Fibroblast of skin of right biceps (primary cell): ENCODE measurements around the gene ARL6IP4.

Source experiments
- DNase-seq: peaks from one replicate; pipeline ENCODE4 v3.0.0-alpha.2; 2013

The ARL6IP4 gene

DNA sequence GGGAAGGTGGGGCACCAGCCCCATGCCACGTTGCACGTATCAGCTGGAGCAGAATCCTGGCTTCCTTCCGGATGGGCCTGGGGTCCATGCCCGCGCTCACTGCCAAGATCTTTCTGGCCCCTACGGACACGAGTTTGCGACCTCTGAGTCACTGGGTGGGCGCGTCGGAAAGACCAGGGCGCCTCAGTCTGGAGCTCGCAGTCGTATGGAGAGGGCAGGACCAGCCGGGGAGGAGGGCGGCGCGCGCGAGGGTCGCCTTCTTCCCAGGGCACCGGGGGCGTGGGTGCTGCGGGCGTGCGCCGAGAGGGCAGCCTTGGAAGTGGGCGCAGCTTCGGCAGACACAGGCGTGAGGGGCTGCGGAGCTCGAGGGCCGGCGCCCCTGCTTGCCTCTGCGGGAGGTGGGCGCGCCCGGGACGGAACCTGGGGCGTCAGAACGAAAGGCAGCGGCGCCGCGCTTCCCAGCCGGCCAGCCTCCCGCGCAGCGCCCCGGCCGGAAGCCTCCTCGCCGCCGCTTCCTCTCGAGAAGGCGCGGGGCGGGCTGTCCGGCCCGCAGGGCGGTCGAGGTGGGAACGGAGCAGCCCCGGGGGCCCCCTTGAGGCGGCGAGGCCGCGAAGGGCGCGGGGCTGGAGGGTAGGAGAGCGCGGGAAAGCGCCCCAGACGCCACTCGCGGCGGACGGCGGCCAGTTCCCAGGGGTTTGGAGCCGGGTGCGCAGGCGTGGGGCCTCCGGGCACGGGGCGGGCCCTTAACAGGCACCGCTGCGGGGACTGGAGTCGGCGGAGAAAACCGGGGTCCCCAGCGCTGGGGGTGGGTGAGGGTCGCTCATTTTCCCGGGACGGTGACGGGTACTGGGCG, at the start of gene ARL6IP4:
TSS of gene ARL6IP4 (plus strand) at position 499 of the 853 bp plus-strand sequence. CDS start 459 bp downstream, outside the sequence.
- DNase-seq = peak; percentile 71

DNA sequence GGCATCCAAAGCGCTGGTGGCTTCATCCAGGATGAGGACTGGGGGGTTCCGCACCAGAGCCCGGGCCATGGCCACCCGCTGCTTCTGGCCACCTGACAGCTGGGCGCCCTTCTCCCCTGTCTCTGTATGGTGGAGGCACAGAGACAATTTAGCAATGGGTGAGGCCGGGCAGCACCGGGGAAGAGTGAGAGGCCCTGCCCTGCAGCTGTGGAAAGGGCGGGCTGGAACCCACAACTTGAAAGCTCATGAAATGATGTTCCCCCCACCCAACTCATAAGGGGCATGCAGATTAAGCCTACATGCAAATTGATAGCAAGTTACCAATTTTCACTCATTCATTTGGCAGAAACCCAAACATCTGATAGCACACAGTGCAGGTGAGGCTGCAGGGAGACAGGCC, 48.3 kb upstream of the ARL6IP4 start:
- DNase-seq = no peak

DNA sequence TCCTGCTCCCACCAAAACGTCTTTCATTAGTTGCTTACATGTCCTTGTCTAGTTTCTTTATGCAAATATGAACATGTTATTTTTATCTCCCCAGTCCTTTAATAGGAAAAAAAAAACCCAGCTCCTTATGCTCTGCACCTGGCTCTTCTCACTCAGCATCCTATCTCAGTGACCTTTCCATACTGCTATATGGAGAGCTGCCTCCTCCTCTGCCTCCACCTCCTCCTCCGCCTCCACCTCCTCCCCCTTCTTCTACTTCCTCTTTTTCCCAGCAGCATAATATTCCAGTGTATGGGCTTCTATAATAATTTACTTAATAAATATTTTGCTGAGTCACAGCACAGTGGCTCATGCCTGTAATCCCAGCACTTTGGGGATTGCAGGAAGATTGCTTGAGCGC, 45.8 kb upstream of the ARL6IP4 start:
- no peak for DNase-seq

DNA sequence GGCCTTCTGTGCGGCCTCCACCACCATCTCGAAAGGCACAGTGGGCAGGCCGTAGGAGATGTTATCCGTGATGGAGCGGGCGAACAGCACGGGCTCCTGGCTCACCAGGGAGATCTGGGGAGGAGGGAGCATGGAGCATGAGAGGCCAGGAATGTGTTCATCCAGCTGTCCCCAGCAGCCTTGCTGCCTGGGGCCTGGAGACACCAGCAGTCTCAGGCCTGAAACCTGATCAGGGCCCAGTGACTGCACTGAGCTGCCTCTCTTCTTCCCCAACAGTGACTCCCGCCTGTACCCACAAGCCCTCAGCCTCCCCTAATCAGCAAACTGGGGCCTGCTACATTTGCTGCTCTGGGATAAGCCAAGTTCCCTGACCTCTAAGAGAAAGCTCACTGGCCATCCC, 45.2 kb upstream of the ARL6IP4 start:
- DNase-seq = no peak

DNA sequence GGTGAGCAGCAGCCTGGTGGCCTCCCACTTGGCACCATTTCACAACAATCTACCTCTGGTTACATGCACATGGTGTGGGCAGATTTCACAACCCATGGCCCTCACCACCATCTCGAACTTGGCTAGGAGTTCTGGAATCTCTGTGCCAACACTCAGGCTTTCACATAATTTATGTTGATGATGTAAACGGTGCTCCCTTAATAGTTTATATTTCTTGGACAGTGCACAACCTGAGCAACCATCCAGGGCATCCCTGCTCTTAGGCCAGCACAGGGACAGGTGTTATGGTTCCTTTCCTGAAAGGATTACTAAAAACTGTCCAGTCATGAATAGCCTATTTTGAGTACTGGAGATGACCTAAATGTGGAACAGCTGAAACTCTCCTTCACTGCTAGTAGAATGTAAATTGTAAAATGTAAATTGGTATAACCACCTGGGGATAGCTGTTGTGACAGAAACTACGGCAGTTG, 42.8 kb upstream of the ARL6IP4 start:
- no peak for DNase-seq

DNA sequence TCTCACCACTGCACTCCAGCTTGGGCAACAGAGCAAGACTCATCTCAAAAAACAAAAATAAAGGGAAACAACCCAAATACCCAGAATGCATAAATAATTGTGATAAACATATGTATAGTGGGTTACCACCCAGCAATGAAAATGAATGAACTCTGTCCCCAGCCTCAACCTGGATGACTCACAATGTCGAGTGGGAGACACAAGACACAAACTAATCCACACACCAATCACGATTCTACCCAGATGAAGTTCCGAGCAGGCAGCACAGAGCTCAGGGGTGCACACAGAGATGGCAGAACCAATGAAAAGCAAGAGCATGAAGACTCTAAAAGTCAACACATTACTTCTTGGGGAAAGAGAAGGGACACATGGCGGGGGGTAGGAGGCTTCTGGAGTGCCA, 41.4 kb upstream of the ARL6IP4 start:
- DNase-seq = no peak

DNA sequence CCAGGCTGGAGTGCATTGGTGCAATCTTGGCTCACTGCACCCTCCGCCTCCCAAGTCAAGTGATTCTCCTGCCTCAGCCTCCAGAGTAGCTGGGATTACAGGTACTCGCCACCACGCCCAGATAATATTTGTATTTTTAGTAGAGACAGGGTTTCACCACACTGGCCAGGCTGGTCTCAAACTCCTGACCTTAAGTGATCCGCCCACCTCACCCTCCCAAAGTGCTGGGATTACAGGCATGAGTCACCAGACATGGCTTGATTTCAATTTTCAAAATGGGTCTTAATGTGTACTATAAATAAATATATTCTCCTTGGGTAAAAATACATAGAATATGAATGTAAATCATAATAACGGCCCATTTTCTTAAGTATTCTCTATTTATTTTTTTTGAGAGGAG, 39.1 kb upstream of the ARL6IP4 start:
- DNase-seq = peak; percentile 48

DNA sequence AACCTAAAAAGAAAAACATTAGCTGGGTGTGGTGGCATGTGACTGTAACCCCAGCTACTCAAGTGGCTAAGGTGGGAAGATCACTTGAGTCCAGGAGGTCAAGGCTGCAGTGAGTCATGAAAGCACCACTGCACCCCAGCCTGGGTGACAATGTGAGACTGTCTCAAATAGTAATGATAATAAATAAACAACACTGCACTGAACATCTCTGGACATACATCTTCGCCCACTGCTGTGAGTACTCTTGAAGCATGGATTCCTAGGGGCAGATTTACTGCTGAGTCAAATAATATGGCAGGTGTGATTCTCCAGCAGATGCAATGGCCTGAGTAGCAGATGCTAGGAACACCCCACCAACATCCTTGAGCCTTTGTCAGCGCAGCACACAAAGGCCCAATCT, 37.8 kb upstream of the ARL6IP4 start:
- DNase-seq = no peak

DNA sequence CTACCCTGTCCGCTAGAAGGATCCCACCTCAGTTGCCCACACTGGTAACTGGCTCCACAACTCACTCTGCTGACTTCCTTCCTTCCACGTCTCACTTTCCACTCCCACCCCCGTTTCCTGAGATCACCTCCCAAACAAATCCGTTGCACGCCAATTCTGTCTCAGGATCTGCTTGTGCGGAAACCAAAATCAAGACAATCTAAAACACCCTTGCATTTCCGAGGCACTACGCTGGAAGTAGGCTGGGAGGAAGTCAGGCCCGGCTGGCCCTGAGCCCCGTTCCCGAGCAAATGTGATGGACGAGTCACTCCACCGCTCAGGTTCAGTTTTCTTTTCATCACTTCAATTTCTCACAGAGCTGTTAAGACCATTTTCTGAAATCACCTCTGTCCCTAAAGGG, 37.3 kb upstream of the ARL6IP4 start:
- peak; percentile 27 for DNase-seq

DNA sequence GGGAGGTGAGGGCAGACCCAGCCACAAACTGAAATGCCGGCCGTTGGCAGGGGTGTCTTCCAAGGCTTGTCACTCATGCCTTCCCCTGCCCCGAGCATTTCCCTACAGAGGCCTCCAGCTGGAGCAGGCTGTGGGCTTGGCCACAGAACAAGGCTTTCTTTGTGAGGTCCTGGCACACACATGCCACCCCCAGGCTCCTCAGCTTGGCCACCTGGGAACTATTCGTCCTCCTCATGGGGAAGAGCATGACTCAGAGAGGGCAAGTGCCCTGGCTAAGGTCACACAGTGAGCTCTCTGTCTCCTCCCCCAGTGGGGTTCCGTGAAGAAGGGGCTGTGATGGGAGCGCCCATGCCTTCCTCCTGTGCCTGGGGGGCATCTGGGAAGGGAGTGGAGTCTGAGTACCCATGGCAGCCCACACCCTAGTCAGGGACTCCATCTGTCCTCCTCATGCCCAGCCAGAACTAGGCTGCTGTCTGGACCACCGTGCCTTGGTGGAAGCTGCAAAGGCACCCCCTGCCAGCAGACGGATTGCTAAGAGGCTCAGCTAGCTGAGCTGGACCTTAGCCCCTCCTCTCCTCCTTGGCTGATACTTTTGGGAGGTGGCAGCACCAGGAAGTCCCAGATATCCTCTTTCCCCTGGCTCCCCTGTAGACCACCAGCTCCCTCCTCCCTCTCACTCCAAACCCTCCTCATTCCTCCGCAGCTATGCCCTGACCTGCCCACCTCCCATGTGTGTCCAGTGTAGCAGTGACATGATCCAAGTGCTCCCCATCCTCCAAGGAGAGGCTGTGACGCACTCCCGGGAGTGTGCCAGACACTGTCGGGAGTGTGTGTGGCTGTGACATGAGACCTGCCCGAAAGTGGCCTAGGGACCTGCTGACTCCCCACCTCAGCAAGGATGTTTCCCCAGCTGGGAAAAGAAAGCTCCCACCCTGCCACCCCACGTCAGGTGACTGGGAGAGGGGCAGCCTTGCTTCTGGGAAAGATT, 35.6 kb upstream of the ARL6IP4 start:
- no peak for DNase-seq

DNA sequence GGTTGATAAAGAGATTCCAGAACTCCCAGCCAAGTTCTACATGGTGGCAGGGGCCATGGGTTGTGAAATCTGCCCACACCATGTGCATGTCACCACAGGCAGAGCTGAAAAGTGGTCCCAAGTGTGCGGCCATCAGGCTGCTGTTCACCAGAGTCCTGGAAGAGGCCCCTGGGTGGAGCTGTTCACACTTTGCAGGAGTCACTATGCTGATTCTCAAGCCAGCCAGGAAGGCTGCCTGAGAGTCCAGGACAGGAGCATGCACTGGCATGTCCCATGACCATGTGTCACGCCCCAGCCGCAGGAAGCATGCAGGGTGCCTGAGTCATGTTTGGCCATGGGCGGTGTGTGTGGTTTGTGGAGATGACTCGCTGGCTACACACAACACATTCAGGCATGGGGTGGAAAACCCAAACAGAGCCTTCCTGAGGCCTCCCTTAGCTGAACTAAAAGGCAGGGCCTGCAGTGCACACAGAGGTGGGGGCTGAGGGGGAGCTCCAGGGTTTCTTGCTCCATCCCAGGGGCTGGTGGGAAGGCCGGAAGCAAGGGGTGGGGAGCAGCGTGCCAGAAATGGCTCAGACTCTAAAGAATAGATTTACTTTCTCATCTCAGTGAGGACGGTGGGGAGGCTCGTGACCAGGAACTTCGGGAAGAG, 33.7 kb upstream of the ARL6IP4 start:
- peak; percentile 99 for DNase-seq

DNA sequence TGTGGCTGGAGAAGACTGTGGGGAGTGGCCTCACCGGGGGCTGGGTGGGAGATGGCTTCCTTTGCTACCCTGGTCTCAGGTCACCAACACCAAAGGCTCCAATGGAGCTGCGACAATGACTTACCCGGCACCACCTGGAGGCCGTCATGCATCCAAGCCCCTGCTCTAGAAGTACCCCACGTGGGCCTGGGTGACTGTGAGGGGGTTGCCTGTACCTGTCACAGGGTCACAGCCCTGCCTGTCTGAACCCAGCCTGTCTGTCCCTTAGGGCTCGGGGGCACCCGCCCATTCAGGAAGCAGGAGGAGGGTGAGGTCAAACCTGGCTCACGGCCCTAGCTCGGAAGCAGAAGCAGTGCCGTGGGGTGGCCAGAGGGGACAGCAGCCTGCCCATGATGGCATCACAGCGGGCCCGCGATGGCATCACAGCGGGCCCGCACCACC, 33.1 kb upstream of the ARL6IP4 start:
- DNase-seq = no peak

DNA sequence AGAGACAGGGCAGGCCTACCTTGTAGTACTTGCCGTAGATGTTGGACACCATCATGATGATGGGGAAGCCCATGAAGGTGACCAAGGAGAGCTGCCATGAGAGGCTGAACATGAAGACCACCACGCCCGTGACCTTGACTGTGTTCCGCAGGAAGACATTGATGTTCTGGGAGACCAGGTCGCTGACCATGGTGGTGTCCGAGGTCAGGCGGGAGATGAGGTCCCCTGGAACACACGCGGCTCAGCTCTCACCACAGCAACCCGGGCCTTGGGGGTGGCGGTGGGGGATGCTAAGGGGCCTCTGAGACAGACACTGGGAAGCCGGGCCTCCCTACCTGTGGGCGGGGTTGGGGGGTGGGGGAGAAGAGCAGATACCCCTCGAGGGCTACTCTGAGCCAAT, 31.9 kb upstream of the ARL6IP4 start:
- DNase-seq = no peak

DNA sequence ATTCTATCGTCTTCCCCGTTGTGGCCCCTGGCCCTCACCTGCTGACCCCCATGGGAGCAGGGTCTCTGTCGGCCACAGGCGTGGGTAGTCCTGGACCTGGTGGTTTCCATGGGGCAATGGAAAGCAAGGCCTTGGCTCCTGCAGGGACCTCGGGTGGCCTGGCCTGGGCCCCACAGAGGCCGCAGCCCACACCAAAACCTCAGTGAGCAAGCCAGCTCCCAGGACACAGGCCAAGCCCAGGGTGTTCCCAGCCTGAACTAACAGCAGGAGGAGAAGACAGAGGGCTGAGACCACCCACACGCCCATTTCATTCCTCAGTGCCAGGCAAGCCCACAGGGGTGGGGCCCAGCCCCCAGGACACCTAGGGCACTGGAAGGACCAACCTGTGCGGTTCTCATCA, 31.1 kb upstream of the ARL6IP4 start:
- DNase-seq = no peak

DNA sequence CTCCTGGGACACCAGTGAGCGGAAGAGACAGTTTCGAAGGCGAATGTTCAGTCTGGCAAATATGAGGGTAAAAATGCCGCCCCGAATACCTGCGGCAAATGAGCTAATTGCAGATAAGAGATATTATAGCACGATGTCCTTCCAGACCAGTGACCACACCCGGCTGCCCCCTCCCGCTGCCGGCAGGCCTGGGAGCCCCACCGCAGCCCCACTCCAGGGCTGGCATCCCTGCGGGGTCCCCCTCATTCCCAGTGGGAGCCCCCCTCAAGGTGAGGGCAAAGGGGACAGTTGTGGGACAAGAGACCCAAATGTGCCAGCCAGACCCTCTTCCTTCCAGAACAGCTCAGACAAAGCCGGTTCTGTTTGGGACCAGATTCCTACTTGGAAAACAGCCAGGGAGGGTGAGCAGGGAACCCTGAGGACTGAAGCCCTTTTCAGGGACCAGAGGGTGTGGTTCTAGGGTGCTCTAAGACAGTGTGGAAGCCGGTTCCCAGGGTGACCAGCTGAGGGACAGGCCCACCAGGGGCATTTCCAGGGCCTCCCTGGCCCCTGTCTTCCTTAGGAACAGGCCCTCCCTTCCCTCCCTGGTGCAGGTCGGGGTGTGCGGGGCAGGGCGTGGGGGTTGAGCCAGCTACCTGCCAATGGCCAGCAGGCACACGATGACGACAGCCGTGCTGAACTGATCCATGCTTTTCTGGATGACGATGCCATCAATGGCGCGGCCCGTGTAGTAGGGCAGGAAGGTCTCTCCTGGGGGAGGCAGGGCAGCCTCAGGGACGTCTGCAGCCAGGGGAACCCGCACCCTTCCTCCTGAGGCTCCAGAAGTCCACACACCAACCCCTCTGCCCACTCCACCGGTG, 30.4 kb upstream of the ARL6IP4 start:
- DNase-seq = no peak

DNA sequence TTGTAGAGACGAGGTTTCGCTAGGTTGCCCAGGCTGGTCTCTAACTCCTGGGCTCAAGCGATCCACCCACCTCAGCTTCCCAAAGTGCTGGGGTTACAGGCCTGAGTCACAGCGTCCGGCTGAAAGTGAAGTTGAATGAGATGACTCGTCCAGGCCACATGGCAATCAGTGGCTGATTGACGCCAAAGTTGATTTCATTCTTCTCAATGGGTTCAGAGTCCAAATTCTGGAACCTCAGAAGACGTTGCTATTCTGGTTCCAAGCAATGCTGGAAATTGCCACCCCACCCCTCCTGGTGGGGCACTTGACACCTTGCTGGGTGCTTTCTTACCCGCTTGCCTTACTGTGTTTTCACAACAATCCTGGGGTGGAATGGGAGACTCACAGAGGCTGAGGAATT, 29.1 kb upstream of the ARL6IP4 start:
- peak; percentile 46 for DNase-seq

DNA sequence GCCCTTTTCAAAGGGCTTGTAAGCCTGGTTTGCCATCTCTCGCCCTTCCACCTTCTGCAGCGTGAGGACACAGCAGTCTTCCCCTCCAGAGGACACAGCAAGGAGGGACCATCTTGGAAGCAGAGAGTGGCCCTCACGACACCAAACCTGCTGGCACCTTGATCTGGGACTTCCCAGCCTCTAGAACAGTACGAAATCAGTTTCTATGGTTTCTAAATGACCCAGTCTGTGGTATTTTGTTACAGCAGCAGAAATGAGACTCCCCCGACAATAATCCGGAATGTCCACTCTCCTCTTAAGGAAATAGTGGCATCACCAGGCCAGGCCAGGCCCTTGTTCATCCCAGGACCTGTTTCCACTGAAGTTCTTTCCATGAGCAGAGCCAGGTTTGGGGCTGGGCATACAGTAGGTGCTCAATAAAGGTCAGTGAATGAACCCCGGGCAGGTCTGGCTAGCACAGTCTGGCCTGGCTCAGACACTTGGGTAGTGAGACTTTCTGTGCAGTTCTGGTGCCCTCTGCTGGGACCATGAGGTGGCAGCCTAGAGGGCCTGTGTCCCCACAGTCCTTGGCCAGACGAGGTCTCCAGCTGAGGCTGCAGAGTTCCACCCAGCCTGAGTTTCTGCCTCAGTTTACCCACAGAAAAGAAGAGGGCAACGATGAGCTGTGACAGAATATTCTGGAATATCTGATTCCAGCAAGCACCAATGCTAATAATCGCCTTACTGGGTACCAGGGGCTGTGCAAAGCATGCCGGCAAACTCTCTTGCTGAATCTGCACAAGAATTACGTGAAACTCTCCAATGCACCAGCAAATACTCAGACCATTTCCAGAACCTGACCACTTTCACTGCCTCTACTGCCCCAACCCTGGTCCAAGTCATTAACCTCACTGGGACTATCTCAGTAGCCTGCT, 28.2 kb upstream of the ARL6IP4 start:
- DNase-seq = peak; percentile 64

DNA sequence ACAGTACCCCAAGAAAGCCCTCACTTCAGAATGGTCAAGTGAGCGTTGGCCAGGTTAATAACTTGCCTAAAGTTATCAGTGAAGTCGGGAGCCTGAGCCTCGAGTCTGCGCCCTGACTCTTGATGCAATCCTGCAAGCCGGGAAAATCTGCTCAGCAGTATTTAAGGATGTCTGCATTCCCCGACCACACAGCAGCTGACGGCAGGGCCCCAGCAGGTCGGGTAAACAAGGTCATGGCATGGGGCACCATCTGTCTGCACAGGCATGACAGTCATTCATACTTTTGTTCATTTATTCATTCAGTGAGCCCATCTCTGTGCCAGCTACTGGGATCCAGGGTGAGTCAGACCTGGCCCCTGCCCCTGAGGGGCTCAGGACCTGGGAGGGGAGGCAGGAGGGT, 25.3 kb upstream of the ARL6IP4 start:
- DNase-seq = no peak

DNA sequence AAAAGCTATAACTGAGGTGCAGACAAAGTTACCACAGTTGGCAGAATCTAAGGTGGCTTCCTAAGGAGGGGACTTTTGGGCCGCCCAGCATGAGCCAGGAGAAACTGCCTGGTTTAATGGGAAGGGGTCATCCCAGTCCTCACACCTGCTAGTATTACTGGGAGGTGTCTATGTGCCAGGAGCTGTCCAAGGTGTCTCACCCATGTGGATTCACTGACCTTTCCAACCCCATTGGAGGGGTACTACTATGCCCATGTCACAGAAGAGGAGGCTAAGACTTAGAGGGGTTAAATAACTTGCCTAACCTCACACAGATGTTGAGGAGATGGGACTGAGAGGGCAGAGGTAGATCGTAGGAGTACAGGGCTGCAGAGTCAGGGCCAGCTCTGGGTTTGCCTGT, 24.4 kb upstream of the ARL6IP4 start:
- no peak for DNase-seq

DNA sequence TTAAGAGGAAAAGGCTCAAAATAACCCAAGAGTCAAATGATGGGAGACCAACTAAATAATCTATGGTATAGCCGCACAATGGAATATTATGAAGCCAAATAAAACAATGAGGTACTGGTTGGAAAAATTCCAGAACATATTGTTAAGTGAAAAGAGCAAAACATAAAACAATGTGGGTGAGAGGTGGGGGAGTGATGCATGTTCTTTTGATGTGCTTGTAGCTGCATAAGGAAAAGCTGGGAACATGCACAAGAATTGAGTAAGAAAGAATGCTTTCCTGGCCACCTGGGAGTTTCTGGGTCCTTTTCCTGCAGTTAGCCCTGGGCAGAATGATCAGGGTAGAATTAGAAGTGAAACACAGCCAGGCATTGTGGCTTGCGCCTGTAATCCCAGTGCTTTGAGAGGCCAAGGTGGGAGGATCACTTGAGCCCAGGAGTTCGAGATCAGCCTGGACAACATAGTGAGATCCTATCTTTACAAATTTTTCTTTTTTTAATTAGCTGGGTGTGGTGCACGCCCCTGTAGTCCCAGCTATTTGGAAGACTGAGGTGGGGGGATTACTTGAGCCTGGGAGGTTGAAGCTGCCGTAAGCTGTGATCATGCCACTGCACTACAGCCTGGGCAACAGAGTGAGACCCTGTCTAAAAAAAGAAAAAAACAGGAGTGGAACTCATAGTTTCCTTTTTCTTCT, 22.1 kb upstream of the ARL6IP4 start:
- no peak for DNase-seq
